Measurements from ENCODE around the gene CCL22.

GRCh38 chr16:57360321-57360935 is 1.8 kb downstream of the CCL22 start:
- TF ChIP-seq CTCF (IDR thresholded peaks at IDR 0.05) (no peak), POLR2A (IDR thresholded peaks at IDR 0.05) (no peak)
